ENCODE data around the gene CPSF4L. TPM values are rescaled to one million over a fixed set of nuclear protein-coding genes. Genes with fewer than 3 reads are reported as not detected.

CPSF4L gene
- total RNA-seq, 1 donor from 2014 or later: not detected

- TF ChIP-seq CTCF (conservative IDR thresholded peaks at IDR 0.05; ENCODE audit: low read depth, low read length): no peak
- no peak overlapping the region for H3K4me3 ChIP-seq (ENCODE audit: low read depth, low read length)
- DNase-seq (ENCODE audit: low read depth): no peak
Measured at GRCh38 chr17:73203788-73204479, 57.7 kb downstream of the CPSF4L start.

GRCh38 chr17:73203135-73203787, 58.4 kb downstream of the CPSF4L start:
- TF ChIP-seq CTCF (conservative IDR thresholded peaks at IDR 0.05; ENCODE audit: low read depth, low read length): no peak
- DNase-seq (ENCODE audit: low read depth): no peak
- no peak overlapping the region for H3K4me3 ChIP-seq (ENCODE audit: low read depth, low read length)

- DNase-seq (ENCODE audit: low read depth): no peak
- TF ChIP-seq CTCF (conservative IDR thresholded peaks at IDR 0.05; ENCODE audit: low read depth, low read length): no peak
- H3K4me3 ChIP-seq (ENCODE audit: low read depth, low read length): no peak overlapping the region
Measured at GRCh38 chr17:73201215-73202069, 60.2 kb downstream of the CPSF4L start.

GRCh38 chr17:73200476-73200875, 61.2 kb downstream of the CPSF4L start:
- TF ChIP-seq CTCF (conservative IDR thresholded peaks at IDR 0.05; ENCODE audit: low read depth, low read length): no peak
- no peak overlapping the region for H3K4me3 ChIP-seq (ENCODE audit: low read depth, low read length)
- no peak for DNase-seq (ENCODE audit: low read depth)

GRCh38 chr17:73199751-73200317, 61.8 kb downstream of the CPSF4L start:
- H3K4me3 ChIP-seq (ENCODE audit: low read depth, low read length): no peak overlapping the region
- no peak for TF ChIP-seq CTCF (conservative IDR thresholded peaks at IDR 0.05; ENCODE audit: low read depth, low read length)
- DNase-seq (ENCODE audit: low read depth): no peak

- no peak for TF ChIP-seq CTCF (conservative IDR thresholded peaks at IDR 0.05; ENCODE audit: low read depth, low read length)
- DNase-seq (ENCODE audit: low read depth): no peak
- no peak overlapping the region for H3K4me3 ChIP-seq (ENCODE audit: low read depth, low read length)
Measured at GRCh38 chr17:73198930-73199260, 62.8 kb downstream of the CPSF4L start.

Other genes starting within 250 kb of the CPSF4L start
- gene SLC39A11, start 169.2 kb downstream of the CPSF4L start, total RNA-seq: 8.4 and 12.6 TPM in 2 replicates
- gene SSTR2, start 96.9 kb downstream of the CPSF4L start, total RNA-seq: under 0.01 TPM in 1 of 2 replicates, not detected in the other
- gene COG1, start 68.8 kb downstream of the CPSF4L start, total RNA-seq: 11.6 and 19.6 TPM in 2 replicates
- 46.8 and 115 TPM in 2 replicates for gene CDC42EP4, start 50.1 kb upstream of the CPSF4L start, total RNA-seq

Data from epithelial cell of proximal tubule (primary cell).